Central memory CD8-positive, alpha-beta T cell (primary cell): ENCODE data around the gene HOXD9.
A peak's percentile ranks its signal among the peaks of the same experiment; 100 is the strongest.

Source experiments
- ATAC-seq: fragments of 150-1000 bp; cut with Tn5 transposase; replicated peaks from 2 replicates; pipeline ENCODE4 v1.10.0; 2022; ENCODE audit warnings: mild to moderate bottlenecking, moderate FRiP score, moderate number of reproducible peaks; ENCODE audit not compliant: poor library complexity, severe bottlenecking; ENCODE audit errors: extremely low read depth
- DNase-seq, 2 donors: peaks; one replicate each; pipeline ENCODE4 v3.0.0; 2021; ENCODE audit warnings: low spot score in 2 of 2
- H3K27ac Mint-ChIP-seq: one replicate; pipeline ENCODE4 v1.8.0; 2022; ENCODE audit warnings: low read depth, mild to moderate bottlenecking, moderate library complexity, mixed read lengths
- H3K27me3 Mint-ChIP-seq: one replicate; pipeline ENCODE4 v1.8.0; 2022; ENCODE audit warnings: mixed read lengths
- H3K36me3 Mint-ChIP-seq: one replicate; pipeline ENCODE4 v1.8.0; 2022; ENCODE audit warnings: mild to moderate bottlenecking, moderate library complexity, mixed read lengths; ENCODE audit not compliant: insufficient read depth
- H3K4me1 Mint-ChIP-seq: one replicate; pipeline ENCODE4 v1.8.0; 2022; ENCODE audit warnings: mixed read lengths
- H3K4me3 Mint-ChIP-seq: one replicate; pipeline ENCODE4 v1.8.0; 2022; ENCODE audit warnings: mild to moderate bottlenecking, moderate library complexity, mixed read lengths
- H3K9me3 Mint-ChIP-seq: one replicate; pipeline ENCODE4 v1.8.0; 2022; ENCODE audit warnings: mixed read lengths

The HOXD9 gene

GRCh38 chr2:176151442-176152287 is 29.1 kb downstream of the HOXD9 start, which contains the start of gene HOXD4:
Gene HOXD4 (plus strand): TSS chr2:176151550. CDS start chr2:176151634, 84 bp downstream.
- no peaks in the 10 kb centered on the region for H3K4me1 Mint-ChIP-seq
- H3K27me3 Mint-ChIP-seq: peaks cover 91% of the 10 kb centered on the region
- peaks cover 1% of the 10 kb centered on the region for H3K36me3 Mint-ChIP-seq
- DNase-seq (no peak), ATAC-seq (no peak)
- no peak within 1 kb of the TSS for H3K27ac Mint-ChIP-seq
- H3K4me3 Mint-ChIP-seq: no peak within 1 kb of the TSS
- H3K9me3 Mint-ChIP-seq: no peaks in the 10 kb centered on the region

GRCh38 chr2:176152350-176153181 is 30.0 kb downstream of the HOXD9 start:
- peaks cover 91% of the 10 kb centered on the region for H3K27me3 Mint-ChIP-seq
- H3K4me3 Mint-ChIP-seq: no peak overlapping the region

GRCh38 chr2:176154576-176155252 is 32.2 kb downstream of the HOXD9 start:
- H3K27me3 Mint-ChIP-seq: peaks cover 91% of the 10 kb centered on the region
- no peak overlapping the region for H3K4me3 Mint-ChIP-seq
- ATAC-seq: no peak
- H3K36me3 Mint-ChIP-seq: peaks cover 9% of the 10 kb centered on the region
- H3K9me3 Mint-ChIP-seq: no peaks in the 10 kb centered on the region
- peaks cover 6% of the 10 kb centered on the region for H3K4me1 Mint-ChIP-seq
- no peak for DNase-seq
- no peak overlapping the region for H3K27ac Mint-ChIP-seq

More at GRCh38 chr2:176152350-176153181, 30.0 kb downstream of the HOXD9 start:
- Mint-ChIP-seq H3K9me3 (no peaks in the 10 kb centered on the region), H3K4me1 (peaks cover 4% of the 10 kb centered on the region), H3K27ac (no peak overlapping the region), H3K36me3 (peaks cover 3% of the 10 kb centered on the region)
- no peak for DNase-seq
- ATAC-seq: no peak

- H3K4me1 Mint-ChIP-seq: peaks cover 6% of the 10 kb centered on the region
- no peak overlapping the region for H3K4me3 Mint-ChIP-seq
- DNase-seq (no peak), ATAC-seq (no peak)
- H3K27ac Mint-ChIP-seq: no peak overlapping the region
- H3K36me3 Mint-ChIP-seq: peaks cover 9% of the 10 kb centered on the region
- no peaks in the 10 kb centered on the region for H3K9me3 Mint-ChIP-seq
- peaks cover 91% of the 10 kb centered on the region for H3K27me3 Mint-ChIP-seq
Observed at GRCh38 chr2:176155356-176156044, 33.0 kb downstream of the HOXD9 start.

- Mint-ChIP-seq H3K27ac (no peak overlapping the region), H3K4me1 (peaks cover 6% of the 10 kb centered on the region), H3K4me3 (no peak overlapping the region)
Observed at GRCh38 chr2:176156301-176156806, 33.8 kb downstream of the HOXD9 start.

GRCh38 chr2:176156807-176157498 is 34.4 kb downstream of the HOXD9 start, which contains the start of gene HOXD3:
Gene HOXD3 (plus strand): TSS chr2:176157307. CDS start chr2:176169115, 11,808 bp downstream.
- ATAC-seq (no peak), DNase-seq (no peak)
- Mint-ChIP-seq H3K27me3 (peaks cover 93% of the 10 kb centered on the region), H3K9me3 (no peaks in the 10 kb centered on the region), H3K4me3 (peak within 1 kb of the TSS; percentile 18), H3K27ac (no peak within 1 kb of the TSS), H3K36me3 (peaks cover 11% of the 10 kb centered on the region), H3K4me1 (peaks cover 6% of the 10 kb centered on the region)

More at GRCh38 chr2:176156301-176156806, 33.8 kb downstream of the HOXD9 start:
- Mint-ChIP-seq H3K9me3 (no peaks in the 10 kb centered on the region), H3K36me3 (peaks cover 11% of the 10 kb centered on the region), H3K27me3 (peaks cover 91% of the 10 kb centered on the region)
- DNase-seq (no peak), ATAC-seq (no peak)

- Mint-ChIP-seq H3K4me3 (peak overlapping the region; percentile 18), H3K27me3 (peaks cover 99% of the 10 kb centered on the region)
- no peak for ATAC-seq
Observed at GRCh38 chr2:176157499-176158185, 35.1 kb downstream of the HOXD9 start.

GRCh38 chr2:176158186-176158591 is 35.7 kb downstream of the HOXD9 start:
- Mint-ChIP-seq H3K4me3 (no peak overlapping the region), H3K27me3 (peaks cover 99% of the 10 kb centered on the region), H3K4me1 (peaks cover 8% of the 10 kb centered on the region), H3K27ac (no peak overlapping the region), H3K36me3 (peaks cover 10% of the 10 kb centered on the region), H3K9me3 (no peaks in the 10 kb centered on the region)
- DNase-seq (no peak), ATAC-seq (no peak)

More at GRCh38 chr2:176157499-176158185, 35.1 kb downstream of the HOXD9 start:
- DNase-seq: no peak
- Mint-ChIP-seq H3K9me3 (no peaks in the 10 kb centered on the region), H3K36me3 (peaks cover 9% of the 10 kb centered on the region), H3K4me1 (peaks cover 6% of the 10 kb centered on the region), H3K27ac (no peak overlapping the region)

- H3K27ac Mint-ChIP-seq: no peak overlapping the region
- H3K4me3 Mint-ChIP-seq: no peak overlapping the region
- peaks cover 17% of the 10 kb centered on the region for H3K36me3 Mint-ChIP-seq
- H3K9me3 Mint-ChIP-seq: no peaks in the 10 kb centered on the region
- ATAC-seq (no peak), DNase-seq (no peak)
- peaks cover 100% of the 10 kb centered on the region for H3K27me3 Mint-ChIP-seq
- peaks cover 17% of the 10 kb centered on the region for H3K4me1 Mint-ChIP-seq
Observed at GRCh38 chr2:176158855-176159662, 36.5 kb downstream of the HOXD9 start.

GRCh38 chr2:176159663-176160250 is 37.2 kb downstream of the HOXD9 start:
- ATAC-seq (no peak), DNase-seq (no peak)
- H3K27ac Mint-ChIP-seq: no peak overlapping the region
- H3K27me3 Mint-ChIP-seq: peaks cover 100% of the 10 kb centered on the region
- no peaks in the 10 kb centered on the region for H3K9me3 Mint-ChIP-seq
- H3K36me3 Mint-ChIP-seq: peaks cover 21% of the 10 kb centered on the region
- no peak overlapping the region for H3K4me3 Mint-ChIP-seq
- peaks cover 21% of the 10 kb centered on the region for H3K4me1 Mint-ChIP-seq
